AG08396 (cell line): ENCODE data around the gene PTPRG.
"Not testable (repeated sequence)": the region's sequence is repeated elsewhere in the genome, so short reads cannot be mapped to it uniquely, and the experiment has no call there.

Experiments used
- DNase-seq: peaks from one replicate; pipeline ENCODE4 v3.0.0; 2012; ENCODE audit warnings: low spot score, mixed read lengths

The PTPRG gene

GRCh38 chr3:61561374-61562041 lies at the start of gene PTPRG:
TSS of gene PTPRG (plus strand) at chr3:61561571. CDS start at chr3:61562288, 717 bp downstream.
- DNase-seq = peak; percentile 95

DNA sequence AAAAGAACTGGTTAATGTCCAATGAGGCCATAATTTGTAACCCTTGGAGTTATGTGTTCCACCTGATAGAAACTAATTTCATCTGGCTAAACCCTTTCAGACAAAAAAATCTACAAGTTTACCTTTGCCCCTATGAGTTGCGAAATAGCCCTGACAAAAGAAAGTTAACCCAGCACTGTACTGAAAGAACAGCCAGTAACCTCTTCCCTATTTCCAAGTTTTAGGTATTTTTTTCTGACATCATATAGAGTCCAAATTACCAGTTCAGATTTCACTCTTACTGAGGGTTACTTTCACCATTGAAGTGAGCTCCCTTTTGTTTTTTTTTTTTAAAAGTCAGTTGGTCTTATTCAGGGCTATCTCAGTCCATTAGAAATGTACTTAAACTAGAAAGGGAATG lies 42.8 kb upstream of the PTPRG start:
- no peak for DNase-seq

- DNase-seq = no peak
These were observed 40.3 kb upstream of the PTPRG start for GRCh38 chr3:61520966-61521628.

DNA sequence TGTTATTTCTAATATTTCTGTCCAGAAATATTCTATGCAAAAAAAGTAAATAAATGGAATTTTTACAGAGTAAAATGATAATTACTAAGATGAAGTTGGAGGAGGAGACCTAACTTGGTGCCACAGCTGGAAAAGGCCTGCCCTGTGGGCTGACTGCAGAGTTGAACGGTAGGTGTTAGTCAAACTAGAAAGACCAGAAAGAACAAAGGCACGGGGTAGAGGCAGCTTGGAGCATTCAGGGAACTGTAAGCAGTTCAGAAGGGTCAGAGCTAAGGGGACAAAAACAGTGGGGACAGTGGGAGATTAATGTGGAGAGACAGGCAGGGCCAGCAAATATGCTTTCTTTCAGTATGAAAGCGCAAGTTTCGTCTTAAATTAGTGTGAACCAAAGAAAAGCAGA lies 39.3 kb upstream of the PTPRG start:
- DNase-seq = no peak

DNA sequence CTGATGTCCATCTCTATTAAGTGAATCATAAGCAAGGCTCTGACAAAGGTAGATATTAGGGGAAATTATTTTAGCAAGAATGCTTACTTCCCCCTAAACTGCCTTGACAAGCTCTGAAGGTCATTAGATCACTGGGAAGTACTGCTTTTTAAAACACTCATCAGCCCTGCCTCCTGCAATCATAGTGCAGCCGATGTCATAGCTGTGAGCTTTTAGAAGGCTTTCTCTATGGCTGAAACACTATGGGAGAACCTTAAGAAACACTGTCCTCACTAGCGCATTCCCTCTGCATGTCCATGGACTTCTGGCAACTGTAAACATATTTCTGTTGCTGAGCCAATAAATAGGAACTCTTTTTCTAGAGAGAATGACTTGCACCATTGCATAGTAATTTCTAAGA lies 38.7 kb upstream of the PTPRG start:
- no peak for DNase-seq

GRCh38 chr3:61524933-61525332 lies 36.4 kb upstream of the PTPRG start:
- no peak for DNase-seq

DNA sequence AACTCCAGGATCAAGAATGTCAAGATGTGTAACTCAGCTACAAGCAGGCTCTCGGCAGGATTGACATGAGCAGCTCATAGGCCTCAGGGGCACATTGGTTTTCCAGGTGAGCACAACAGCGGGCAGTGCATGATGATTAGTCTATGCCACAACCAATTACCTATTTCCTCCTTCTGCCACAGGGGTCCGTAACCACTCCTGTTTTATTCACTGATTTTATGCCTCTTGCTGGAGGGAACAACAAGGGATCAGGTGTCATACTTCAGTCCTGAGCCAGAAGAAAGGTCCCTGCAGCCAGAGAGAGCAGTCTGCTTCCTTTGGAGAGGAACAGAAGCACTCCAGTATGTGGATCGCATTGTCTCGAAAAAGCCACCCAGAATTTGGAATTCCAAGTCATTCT lies 35.1 kb upstream of the PTPRG start:
- no peak for DNase-seq

DNA sequence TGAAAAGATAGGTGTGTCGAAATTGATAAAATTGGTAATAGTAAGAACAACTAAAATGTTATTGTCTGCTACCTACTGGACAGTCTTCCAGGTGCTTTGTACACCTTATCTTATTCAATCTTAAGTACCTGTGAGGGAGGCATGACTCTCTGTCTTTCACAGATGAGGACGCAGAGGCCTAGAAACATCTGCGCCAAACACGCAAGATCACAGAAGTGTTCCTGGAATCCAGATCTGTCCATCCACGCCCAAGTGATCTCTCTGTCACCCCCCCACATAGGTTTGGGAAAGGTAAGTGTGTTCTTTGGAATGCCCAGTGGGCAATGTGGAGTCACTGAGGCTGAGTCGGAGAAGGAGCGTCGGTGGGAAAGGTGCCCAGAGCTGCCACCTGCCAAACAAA lies 34.4 kb upstream of the PTPRG start:
- DNase-seq = no peak

DNA sequence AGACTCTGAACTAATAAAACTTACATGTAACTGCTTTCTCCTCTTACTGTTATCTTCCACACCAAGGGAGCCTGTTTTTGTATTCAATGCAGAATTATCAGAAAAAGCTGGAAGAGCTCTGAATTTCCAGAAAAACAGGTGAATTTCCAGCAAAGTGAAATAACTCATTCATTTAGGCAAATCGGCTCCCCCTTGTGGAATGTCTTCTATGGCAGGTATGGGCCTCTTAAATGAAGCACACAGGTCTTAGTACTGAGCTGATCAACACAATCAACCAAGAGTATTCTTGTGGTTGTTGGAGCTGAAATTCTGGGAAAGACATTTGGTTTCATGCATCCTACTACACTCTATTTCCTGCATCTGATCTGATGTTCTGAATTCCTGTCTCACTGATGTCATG lies 31.0 kb upstream of the PTPRG start:
- DNase-seq = no peak

GRCh38 chr3:61531528-61531927 lies 29.8 kb upstream of the PTPRG start:
- DNase-seq = no peak

DNA sequence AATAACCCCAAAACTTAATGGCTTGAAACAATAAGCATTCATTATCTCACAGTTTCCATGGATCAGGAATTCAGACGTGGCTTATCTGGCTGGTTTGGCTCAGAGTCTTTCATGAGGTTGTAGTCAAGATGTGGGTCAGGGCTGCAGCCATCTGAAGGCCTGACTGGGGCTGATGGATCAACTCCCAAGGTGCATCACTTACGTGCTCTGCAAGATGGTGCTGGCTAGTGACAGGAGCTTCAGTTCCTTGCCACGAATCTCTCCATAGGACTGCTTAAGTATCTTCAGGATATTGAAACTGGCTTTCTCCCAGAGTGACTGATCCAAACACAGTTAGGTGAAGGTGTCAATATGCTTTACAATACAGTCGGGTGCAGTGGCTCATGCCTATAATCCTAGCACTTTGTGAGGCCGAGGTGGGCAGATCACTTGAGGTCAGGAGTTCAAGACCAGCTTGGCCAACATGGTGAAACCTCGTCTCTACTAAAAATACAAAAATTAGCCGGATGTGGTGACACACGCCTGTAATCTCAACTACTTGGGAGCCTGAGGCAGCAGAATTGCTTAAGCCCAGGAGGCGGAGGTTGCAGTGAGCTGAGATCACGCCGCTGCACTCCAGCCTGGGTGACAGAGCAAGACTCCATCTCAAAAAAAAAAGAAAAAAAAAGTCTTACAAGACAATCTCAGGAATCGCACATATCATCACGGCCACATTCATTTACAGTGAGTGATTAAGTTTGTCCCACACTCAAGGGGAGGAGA lies 28.5 kb upstream of the PTPRG start:
- no peak for DNase-seq

GRCh38 chr3:61535826-61536225 lies 25.5 kb upstream of the PTPRG start:
- DNase-seq = no peak

- no peak for DNase-seq
These were observed 24.0 kb upstream of the PTPRG start for GRCh38 chr3:61537366-61537765.

DNA sequence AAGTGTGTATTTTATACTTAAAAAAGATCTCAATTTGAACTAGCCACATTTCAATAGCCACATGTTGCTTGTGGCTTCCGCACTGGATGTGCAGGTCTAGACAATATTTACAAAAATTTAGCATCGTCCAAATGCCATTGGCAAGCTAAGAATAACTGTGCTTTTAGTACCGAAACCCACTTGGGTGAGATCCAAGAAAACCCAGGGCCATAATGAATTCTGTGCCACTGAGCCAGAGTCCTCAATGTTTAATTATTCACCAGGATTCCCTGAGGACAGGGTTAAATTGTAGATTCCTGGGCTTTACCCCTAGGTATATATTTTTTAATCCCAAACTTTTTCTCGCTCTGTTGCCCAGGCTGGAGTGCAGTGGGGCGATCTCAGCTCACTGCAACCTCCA lies 22.9 kb upstream of the PTPRG start:
- DNase-seq = no peak

DNA sequence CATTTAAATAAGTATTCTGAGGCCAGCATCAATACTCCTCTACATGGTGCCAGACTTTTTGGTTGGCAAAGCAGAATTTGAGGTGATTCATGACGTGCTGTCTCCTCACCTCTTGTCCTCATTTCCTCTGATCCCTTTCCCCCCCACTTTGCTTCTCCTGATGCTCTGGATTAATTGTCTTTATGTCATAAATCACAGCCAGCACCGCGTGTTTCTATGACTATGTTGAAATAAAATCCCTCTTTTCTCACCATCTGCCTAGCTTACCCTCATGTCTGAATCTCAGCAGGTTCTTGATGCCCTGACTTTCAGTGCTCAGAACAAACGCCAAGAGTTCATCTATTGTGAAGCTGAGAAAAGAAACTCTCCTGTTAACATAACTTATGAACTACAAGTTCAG lies 19.7 kb upstream of the PTPRG start:
- no peak for DNase-seq

DNA sequence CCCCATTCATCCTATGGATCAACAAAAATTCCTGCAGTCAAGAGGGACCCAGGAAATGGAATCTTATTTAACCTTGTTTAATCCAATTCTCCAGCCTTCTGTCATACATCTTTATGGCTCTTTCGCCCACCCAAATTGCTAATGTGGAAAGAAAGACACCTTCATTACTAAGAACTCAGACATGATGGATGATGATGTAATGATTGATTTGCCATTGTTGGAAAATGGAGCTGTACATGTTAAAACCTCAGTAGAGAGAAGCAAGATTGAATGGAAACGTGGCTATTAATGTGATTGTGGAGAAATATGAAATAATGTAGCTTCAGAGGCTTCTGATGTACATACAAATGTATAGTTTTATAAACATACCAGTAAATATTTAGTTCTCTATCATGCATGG lies 15.7 kb upstream of the PTPRG start:
- DNase-seq = no peak

DNA sequence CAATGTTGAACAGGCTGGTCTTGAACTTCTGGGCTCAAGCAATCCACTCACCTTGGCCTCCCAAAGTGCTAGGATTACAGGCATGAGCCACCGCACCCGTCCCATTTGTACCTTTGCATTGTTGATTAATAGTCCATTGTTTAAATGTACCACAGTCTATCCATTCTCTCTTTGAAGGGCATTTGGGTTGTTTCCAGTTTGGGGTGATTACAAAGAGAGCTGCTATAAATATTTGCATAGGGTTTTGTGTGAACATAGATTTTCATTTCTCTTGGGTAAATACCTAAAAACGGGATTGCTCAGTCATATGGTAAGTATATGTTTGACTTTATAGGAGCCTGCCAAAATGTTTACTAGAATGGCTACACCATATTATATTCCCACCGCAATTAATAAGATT lies 13.7 kb upstream of the PTPRG start:
- DNase-seq = no peak

DNA sequence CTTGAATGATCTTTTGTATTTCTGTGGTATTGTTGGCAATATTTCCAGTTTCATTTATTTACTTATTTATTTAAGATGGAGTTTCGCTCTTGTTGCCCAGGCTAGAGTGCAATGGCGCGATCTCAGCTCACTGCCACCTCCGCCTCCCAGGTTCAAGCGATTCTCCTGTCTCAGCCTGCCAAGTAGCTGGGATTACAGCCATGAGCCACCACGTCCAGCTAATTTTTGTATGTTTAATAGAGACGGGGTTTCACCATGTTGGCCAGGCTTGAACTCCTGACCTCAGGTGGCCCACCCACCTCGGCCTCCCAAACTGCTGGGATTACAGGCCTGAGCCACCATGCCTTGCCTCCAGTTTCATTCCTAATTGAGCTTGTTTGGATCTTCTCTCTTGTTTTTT lies 8.7 kb upstream of the PTPRG start:
- DNase-seq = not testable (repeated sequence)

DNA sequence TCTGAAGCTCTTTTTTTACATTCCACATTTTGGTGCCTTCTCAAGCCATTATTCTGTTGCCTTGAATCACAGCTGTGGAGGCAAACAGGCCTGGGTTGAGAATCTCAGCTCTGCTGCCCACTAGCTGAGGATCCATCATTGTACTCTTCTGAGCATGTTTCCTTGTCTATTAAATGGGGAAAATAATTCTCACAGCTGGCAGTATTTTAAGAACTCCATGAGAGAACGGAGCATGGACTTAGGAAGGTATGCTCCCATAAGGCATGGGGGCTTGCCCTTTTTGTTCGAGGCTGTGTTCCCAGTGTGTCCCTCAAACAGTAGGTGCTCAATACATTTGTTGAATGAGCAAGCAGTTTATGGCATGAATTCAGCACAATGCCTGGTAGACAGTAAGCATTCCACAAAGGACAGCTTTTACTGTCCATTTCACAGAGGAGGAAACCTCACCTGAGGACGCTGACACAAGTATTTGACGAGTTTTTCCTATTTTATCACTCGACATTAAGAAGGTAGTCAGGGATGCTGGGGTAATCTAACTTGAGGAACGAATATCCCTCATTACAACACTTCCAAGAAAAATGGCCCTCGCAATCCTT lies 2.1 kb upstream of the PTPRG start:
- DNase-seq = no peak

DNA sequence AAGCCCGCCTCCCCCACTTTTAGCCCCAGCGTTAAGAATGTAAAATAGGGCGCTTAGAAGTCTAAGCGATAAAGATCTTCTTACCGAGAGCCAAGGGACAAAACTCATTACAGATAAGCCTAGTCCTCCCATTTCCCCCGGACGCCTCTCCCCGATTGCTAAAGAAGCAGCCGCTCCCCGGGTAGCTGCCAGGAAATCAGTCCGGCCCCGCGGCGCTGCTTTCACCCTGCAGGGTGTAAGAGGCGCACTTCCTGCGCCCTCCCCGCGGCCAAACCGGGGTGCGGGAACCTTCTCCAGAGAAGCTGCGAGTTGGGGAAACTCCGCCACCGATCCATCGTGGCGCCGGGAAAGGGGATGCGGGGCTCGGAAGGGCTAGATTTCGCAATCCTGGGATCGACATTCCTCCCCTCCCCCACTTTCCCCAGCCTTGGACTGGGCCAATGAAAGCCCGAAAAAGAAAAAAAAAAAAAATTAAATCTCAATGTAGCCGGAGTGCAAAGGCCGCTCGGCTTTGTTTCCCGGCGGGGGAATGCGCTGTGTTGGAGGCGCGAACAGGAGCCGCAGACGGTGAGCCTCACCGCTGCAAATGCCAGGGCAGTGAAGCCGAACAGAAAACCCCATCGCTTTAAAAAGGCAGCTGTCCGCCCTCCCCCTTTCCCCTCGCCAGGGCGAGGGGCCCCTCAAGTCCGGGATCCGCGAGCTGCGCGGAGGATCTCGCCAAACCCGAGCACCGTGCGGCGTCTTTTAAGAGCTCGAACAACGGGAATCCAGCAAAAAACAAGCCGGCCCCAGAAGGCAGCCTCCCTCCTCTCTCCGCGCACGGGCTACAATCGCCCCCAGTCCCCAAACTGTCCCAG lies 626 bp upstream of the PTPRG start:
- DNase-seq = peak; percentile 81

GRCh38 chr3:61562042-61562720 lies 810 bp downstream of the PTPRG start:
- DNase-seq = peak; percentile 48
